GM18498 (cell line): ENCODE measurements around the gene CITED2.
A peak's percentile ranks its signal among the peaks of the same experiment; 100 is the strongest.

Experiments used
- ATAC-seq: cut with Tn5 transposase; IDR thresholded peaks from one replicate; pipeline ENCODE4 v1.9.1; 2021; ENCODE audit warnings: mild to moderate bottlenecking, moderate library complexity; ENCODE audit not compliant: unreplicated experiment

Gene CITED2

GRCh38 chr6:139386404-139386803 lies 12.0 kb upstream of the CITED2 start:
- ATAC-seq = no peak

- no peak for ATAC-seq
Observed at GRCh38 chr6:139381216-139381865, 6.9 kb upstream of the CITED2 start.

- no peak for ATAC-seq
Observed at GRCh38 chr6:139380611-139381010, 6.2 kb upstream of the CITED2 start.

GRCh38 chr6:139380168-139380567 lies 5.7 kb upstream of the CITED2 start:
- no peak for ATAC-seq

- no peak for ATAC-seq
Observed at GRCh38 chr6:139378882-139379341, 4.5 kb upstream of the CITED2 start.

- ATAC-seq = no peak
Observed at GRCh38 chr6:139378226-139378625, 3.8 kb upstream of the CITED2 start.

- ATAC-seq = no peak
Observed at GRCh38 chr6:139376604-139377218, 2.3 kb upstream of the CITED2 start.

- ATAC-seq = no peak
Observed at GRCh38 chr6:139376017-139376330, 1.5 kb upstream of the CITED2 start.

GRCh38 chr6:139375226-139376016 lies 973 bp upstream of the CITED2 start:
- peak; percentile 54 for ATAC-seq

GRCh38 chr6:139373928-139374356 lies 506 bp downstream of the CITED2 start:
- no peak for ATAC-seq

- peak; percentile 29 for ATAC-seq
Observed at GRCh38 chr6:139373154-139373927, 1.1 kb downstream of the CITED2 start.

- ATAC-seq = no peak
Observed at GRCh38 chr6:139372326-139373153, 1.9 kb downstream of the CITED2 start.

GRCh38 chr6:139371421-139372203 lies 2.8 kb downstream of the CITED2 start:
- ATAC-seq = no peak

- no peak for ATAC-seq
Observed at GRCh38 chr6:139370999-139371345, 3.5 kb downstream of the CITED2 start.

GRCh38 chr6:139370283-139370998 lies 4.0 kb downstream of the CITED2 start:
- no peak for ATAC-seq

GRCh38 chr6:139369568-139370282 lies 4.7 kb downstream of the CITED2 start:
- no peak for ATAC-seq

GRCh38 chr6:139369068-139369467 lies 5.4 kb downstream of the CITED2 start:
- no peak for ATAC-seq

GRCh38 chr6:139368661-139369060 lies 5.8 kb downstream of the CITED2 start:
- ATAC-seq = no peak
